Suppressor macrophage treated with lipopolysaccharide for 1 hour (primary cell): Measurements from ENCODE around the gene MRS2.

Experiments used
- DNase-seq, 3 donors: peaks; one replicate each; pipeline ENCODE4 v3.0.0-alpha.2; 2020 to 2022

Gene MRS2

GRCh38 chr6:24431045-24431451 is 28.3 kb downstream of the MRS2 start:
- DNase-seq, result peak; percentile 57 to 73 (median 70)

- no peak for DNase-seq
These were observed 29.9 kb downstream of the MRS2 start for GRCh38 chr6:24432611-24433010.

- DNase-seq, result no peak
These were observed 34.2 kb downstream of the MRS2 start for GRCh38 chr6:24436979-24437378.

GRCh38 chr6:24439858-24440539 is 37.3 kb downstream of the MRS2 start:
- DNase-seq, result no peak

GRCh38 chr6:24440897-24441598 is 38.3 kb downstream of the MRS2 start:
- DNase-seq, result no peak

- DNase-seq, result no peak
These were observed 38.8 kb downstream of the MRS2 start for GRCh38 chr6:24441599-24441904.

DNA sequence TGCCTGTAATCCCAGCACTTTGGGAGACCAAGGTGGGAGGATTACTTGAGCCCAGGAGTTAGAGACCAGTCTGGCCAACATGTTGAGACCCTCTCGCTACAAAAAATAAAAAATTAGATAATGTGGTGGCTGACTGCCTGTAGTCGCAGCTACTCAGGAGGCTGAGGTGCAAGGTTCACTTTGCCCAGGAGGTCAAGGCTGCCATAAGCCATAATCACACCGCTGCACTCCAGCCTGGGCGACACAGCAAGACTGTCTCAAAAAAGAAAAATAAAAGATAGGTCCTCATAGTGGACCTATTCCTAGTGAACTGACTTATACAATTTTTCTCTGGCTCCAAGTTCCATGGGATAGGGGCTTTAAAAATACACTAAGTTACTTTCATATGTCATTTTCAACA is 41.9 kb downstream of the MRS2 start:
- no peak for DNase-seq

- DNase-seq, result no peak
These were observed 43.0 kb downstream of the MRS2 start for GRCh38 chr6:24445704-24446103.

GRCh38 chr6:24446670-24447069 is 43.9 kb downstream of the MRS2 start:
- DNase-seq, result no peak

GRCh38 chr6:24448396-24448795 is 45.7 kb downstream of the MRS2 start:
- DNase-seq, result no peak

DNA sequence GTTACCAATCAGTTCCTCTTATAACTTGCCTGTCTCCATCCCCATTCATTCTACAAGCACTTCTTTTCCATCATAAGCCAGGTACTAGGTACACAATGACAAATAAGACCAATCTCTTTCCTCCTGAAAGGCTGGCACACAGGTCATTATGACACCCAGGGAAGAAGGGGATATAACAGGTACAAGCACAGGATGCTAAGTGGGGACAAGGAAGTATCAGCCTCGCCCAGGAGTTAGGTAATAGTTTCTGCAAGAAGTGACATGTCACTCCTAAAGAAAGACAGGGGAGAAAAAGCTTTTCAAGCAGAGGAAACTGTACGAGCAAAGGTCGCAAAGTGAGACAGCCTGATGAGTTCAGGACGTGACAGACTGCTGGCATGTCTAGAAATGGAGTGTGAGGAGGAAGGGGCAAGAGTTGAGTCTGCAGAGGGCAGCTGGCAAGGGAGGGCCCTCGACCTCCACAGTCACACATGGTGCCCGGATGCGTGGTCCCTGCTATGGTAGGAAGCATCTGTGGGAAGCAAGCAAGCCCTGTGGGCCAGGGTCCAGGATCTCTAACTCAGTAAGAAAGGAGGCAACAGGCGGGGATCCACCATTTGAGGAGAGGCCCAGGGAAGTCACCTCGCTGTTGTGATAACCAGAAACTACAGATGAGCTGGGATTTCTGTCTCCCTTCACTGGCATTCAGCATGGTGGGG is 46.2 kb downstream of the MRS2 start:
- no peak for DNase-seq

- DNase-seq, result no peak
These were observed 49.0 kb downstream of the MRS2 start for GRCh38 chr6:24451581-24452388.

GRCh38 chr6:24453921-24454320 is 51.2 kb downstream of the MRS2 start:
- DNase-seq, result no peak

- DNase-seq, result no peak
These were observed 51.7 kb downstream of the MRS2 start for GRCh38 chr6:24454452-24454851.

- DNase-seq, result no peak
These were observed 52.3 kb downstream of the MRS2 start for GRCh38 chr6:24455061-24455460.

- no peak for DNase-seq
These were observed 55.4 kb downstream of the MRS2 start for GRCh38 chr6:24458134-24458533.

DNA sequence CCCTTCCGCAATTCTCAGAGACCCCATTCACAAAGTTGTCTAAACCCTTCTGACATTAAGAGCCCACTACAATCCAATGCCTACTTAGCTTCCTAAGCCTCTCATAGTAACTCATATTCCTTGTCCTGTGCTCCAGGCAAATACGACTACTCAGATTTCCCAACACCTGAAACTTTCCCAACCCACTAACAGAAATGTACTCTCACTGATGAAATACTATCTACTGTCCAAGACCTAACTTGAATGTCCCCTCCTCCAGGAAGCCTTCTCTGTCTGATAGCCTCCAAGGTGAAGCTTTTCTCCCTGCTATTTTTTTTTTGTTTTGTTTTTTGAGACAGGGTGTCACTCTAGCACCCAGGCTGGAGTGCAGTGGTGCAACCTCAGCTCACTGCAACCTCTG is 56.2 kb downstream of the MRS2 start:
- DNase-seq, result no peak

DNA sequence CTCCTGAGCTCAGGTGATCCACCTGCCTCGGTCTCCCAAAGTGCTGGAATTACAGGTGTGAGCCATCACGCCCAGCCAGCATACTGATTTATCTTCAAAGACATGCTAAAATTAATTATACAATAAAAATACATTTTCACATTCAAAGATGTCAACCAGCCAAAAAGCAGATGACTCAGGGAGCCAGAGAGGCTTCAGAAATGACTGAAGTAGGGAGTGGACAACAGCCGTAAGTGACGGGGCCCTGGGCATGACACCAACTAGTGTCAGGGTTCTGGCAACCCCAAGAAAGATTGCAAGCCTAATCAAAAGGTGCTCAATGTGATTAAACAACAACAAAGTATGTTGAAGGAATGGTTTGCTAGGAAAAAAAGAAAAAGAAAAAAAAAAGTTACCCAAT is 58.2 kb downstream of the MRS2 start:
- no peak for DNase-seq

GRCh38 chr6:24464253-24465038 is 61.7 kb downstream of the MRS2 start:
- DNase-seq, result no peak

DNA sequence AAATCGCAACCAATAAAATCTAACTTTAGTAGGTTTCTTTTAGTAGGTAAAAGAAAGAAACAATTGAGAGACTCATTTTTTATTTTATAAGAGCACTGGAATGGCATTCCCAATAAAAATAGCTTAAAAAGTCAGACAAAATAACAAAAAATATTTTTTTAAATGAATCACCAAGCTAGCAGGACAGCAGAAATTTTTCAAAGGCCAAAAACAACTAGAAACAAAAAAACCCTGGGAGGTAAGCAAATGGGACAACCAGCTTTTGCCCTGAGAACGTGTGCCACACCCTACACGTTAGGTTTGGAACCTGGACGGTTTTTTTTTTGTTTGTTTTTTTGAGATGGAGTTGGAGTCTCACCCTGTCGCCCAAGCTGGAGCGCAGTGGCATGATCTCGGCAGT is 67.1 kb downstream of the MRS2 start:
- DNase-seq, result no peak

- no peak for DNase-seq
These were observed 69.4 kb downstream of the MRS2 start for GRCh38 chr6:24472181-24472580.
